Measurements from ENCODE around the gene LAMB1.

DNA sequence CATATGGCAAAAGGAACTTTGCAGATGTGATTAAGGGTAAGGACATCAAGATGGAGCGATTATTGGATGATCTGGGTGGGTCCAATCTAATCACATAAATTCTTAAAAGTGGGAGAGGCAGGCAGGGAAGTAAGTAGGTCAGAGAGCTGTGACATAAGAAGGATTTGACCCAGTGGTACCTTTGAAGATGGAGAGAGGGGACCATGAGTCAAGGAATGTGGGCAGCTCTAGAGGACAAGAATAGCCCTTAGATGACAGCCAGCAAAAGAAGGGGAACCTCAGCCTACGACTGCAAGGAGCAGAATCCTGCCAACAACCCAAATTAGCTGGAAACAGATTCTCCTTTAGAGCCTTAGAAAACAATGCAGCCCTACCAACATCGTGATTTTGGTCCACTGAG lies 34.5 kb downstream of the LAMB1 start:
- TF ChIP-seq POLR2AphosphoS5 (IDR thresholded peaks at IDR 0.05; ENCODE audit: borderline replicate concordance, low read depth, low read length) (no peak), EZH2 (IDR thresholded peaks at IDR 0.05) (no peak), FOXP2 (optimal IDR thresholded peaks at IDR 0.05; ENCODE audit: control extremely low read depth, extremely low read length, insufficient read depth) (no peak)

Data from SK-N-MC (cell line).